GM10266 (cell line): ENCODE data around the gene RELL1.

Experiments
- DNase-seq: peaks from one replicate; pipeline ENCODE4 v3.0.0; 2012; ENCODE audit errors: extremely low spot score
- TF ChIP-seq, protein P1 (sequence below): IDR thresholded peaks from 2 replicates; pipeline ENCODE4 v1.5.1; 2012; ENCODE audit warnings: mild to moderate bottlenecking, low read depth; ENCODE audit not compliant: control insufficient read depth, insufficient read depth; ENCODE audit errors: missing control alignments

Gene RELL1

DNA sequence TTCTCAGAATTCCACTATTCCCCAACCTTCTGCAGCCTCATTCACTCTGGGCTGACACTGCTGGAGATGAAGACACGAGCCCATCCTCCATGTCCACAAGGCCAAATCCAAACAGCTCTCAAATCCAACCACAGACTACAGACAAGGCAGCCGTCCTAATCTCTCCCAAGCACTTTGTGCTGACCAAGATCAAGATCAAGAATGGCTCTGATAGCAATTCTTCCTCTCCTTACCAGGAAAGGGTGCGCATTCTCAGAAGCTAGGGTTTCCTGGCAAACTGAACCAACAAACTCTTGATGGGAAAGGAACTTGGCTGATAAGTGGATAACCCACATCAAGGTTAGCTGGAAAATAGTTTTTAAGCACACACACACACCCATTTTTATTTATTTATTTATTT lies 26.5 kb downstream of the RELL1 start:
- TF ChIP-seq, protein P1, sequence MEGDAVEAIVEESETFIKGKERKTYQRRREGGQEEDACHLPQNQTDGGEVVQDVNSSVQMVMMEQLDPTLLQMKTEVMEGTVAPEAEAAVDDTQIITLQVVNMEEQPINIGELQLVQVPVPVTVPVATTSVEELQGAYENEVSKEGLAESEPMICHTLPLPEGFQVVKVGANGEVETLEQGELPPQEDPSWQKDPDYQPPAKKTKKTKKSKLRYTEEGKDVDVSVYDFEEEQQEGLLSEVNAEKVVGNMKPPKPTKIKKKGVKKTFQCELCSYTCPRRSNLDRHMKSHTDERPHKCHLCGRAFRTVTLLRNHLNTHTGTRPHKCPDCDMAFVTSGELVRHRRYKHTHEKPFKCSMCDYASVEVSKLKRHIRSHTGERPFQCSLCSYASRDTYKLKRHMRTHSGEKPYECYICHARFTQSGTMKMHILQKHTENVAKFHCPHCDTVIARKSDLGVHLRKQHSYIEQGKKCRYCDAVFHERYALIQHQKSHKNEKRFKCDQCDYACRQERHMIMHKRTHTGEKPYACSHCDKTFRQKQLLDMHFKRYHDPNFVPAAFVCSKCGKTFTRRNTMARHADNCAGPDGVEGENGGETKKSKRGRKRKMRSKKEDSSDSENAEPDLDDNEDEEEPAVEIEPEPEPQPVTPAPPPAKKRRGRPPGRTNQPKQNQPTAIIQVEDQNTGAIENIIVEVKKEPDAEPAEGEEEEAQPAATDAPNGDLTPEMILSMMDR: no peak
- no peak for DNase-seq

DNA sequence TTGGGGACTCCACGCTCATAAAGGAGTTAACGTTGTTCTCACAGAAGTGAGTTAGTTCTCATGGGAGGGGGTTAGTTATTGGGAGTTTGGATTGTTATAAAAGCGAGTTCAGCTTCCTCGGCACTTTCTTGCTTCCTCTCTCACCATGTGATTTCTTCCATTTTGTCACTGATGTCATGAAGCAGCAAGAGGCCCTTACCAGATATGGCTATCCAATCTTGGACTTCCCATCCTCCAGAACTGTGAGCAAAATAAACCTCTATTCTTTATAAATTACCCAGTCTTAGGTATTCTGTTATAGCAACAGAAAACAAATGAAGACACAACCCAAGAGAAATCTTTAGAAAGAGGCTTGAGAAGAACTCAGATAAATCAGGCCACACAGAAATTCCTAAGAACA lies 29.5 kb downstream of the RELL1 start:
- no peak for DNase-seq
- TF ChIP-seq, protein P1: no peak

DNA sequence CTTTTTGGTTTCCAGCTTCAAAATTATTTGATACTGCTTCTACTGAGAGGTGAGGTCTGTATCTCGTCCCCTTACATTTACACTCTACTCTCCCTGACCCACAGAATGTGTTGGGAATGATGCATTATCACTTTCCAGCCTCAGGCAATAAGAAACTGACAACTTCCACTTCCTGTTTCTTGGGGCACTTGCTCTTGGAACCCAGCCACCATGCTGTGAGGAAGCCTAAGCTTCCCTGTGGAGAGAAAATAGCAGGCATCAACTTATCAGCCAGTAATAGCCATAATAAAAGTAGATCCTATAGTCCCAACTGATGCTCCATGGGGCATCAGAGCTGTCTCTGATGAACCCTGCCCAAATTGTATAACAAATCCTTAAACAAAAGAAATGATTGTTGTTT lies 32.6 kb downstream of the RELL1 start:
- no peak for DNase-seq

DNA sequence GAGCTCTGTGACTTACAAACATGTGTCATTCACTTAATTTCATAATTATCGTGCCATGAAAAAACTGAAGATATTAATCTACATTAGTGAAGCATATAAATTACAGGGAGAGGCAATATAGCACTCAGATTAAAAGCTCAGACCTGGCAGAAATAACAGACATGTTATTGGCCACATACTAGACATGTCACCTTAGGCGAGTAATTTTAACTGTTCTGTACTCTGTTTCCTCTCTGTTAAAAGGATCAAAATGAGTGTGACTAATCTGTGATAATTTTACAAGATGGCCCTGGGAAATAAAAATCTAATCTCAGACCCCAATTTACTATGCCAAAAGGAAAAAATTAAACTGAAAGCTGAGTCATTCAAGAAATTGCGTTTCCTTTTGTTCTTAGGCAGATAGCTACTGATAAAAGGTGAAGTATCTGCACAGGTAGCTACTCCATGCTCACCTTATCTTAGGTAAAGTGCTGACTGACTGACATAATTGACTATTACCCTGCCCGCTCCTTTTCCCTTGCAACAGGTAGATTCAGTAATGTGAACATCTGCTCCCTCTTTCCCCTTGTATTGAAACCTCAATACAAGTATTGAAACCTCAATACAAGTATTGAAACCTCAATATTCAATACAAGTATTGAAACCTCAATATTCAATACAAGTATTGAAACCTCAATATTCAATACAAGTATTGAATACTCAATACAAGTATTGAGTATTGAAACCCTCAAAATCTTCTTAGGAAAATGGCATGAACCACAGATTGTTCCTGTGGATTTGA lies 33.2 kb downstream of the RELL1 start:
- DNase-seq: no peak

More for the DNA sequence above, 32.6 kb downstream of the RELL1 start:
- TF ChIP-seq, protein P1: no peak

DNA sequence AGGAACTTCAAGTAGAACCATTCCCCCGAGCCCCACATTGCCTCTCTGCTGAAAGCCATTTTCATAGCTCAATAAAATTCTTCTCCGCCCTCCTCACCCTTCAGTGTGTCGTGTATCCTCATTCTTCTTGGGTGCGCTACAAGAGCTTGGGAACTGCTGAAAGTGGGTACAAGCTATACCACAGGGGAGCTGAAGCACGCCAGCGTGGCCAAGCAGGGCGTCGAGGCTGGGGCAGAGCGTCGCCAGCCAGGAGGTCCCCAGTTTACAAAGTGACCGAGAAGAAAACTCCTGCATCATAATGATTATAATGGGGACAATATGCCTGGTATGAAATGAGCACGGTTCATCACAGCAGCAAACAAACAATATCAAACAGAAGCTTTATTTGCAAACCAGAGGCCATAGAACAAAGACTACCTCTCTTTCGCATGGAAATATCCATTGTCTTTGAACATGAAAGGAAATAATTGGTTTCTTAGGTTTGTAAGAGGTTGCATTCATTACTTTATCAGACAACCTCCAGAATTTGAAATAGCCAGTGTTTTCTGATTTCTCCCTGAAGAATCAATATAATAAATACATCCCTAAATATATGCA lies 34.3 kb downstream of the RELL1 start:
- no peak for DNase-seq
- TF ChIP-seq, protein P1: no peak

More for the DNA sequence above, 33.2 kb downstream of the RELL1 start:
- TF ChIP-seq, protein P1: no peak

DNA sequence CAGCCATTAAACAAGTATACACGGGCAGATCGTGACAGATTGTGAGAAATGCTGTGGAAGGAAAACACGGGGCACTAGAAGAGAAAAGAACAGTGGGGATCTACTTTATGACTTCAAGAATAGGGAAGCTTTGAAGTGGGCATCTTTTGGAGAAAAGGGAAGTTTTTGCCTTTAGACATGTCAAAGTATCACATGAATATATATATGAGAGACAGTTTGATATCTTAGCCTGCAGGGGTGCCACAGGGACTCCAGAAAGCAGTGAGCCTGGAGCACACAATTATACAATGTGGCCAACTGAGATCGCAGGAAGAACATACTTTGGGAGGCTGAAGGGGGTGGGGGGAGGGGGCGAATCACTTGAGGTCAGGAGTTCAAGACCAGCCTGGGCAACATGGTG lies 35.7 kb downstream of the RELL1 start:
- no peak for DNase-seq
- TF ChIP-seq, protein P1: no peak

DNA sequence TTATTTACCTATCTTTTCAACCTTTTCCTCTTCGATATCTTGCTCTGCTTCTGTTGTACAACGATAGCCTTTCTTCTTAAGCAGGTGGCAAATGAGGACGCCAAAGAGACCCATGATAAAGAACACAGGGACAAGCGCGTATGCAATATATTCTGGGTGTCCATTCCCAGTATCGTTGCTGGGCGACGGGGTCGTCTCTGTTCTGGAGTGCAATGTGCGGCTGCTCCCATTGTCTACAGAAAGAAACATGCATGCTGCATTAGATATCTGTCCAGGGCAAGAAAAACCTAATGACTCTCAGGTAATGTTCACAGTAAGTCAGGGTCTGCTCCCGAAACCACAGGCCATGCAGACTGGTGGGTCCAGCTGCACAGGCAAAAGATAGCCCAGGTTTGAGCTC lies 36.9 kb downstream of the RELL1 start:
- TF ChIP-seq, protein P1: no peak
- DNase-seq: no peak
